HG02870 (cell line): ENCODE data around the gene FAM168A.

Experiments used
- ATAC-seq: cut with Tn5 transposase; IDR thresholded peaks from one replicate; pipeline ENCODE4 v1.9.1; 2021; ENCODE audit warnings: mild to moderate bottlenecking, moderate library complexity; ENCODE audit not compliant: unreplicated experiment

Gene FAM168A

DNA sequence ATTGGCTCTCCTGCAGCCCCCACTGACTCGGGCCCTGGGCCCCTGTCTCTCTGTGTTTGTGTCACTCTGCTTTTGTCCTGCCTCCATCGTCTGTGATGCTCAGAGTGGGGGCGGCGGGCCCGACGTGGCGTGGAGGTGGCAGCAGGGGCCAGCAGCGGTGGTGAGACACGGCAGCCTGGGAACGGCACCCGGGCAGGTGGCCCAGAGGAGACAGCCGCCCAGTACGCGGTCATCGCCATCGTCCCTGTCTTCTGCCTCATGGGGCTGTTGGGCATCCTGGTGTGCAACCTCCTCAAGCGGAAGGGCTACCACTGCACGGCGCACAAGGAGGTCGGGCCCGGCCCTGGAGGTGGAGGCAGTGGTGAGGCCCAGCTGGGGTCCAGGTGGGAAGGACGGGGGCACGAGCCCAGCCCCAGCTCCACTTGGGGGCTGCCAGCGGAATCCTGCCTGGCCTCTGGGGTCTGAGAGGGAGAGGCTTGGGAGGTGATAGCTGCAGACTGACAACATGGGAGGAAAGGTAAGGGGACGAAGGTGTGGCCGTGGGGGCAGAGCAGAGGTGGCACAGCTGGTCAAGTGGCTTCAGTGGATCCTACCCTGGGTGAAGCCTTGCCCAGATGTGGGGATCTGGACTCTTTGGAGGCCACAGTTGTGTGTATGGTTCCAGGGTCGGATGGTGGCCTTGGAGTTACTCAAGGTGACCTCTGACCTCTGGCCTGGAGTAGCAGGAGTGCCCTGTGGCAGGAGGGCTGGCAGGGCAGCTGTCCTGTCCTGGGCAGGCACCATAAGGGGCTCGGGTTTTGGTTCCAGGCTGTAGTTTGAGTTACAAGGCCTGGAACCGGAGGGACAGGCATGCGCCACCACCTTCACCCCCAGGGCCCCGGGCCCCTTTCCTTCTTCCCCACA, 205.6 kb downstream of the FAM168A start:
- ATAC-seq: no peak

DNA sequence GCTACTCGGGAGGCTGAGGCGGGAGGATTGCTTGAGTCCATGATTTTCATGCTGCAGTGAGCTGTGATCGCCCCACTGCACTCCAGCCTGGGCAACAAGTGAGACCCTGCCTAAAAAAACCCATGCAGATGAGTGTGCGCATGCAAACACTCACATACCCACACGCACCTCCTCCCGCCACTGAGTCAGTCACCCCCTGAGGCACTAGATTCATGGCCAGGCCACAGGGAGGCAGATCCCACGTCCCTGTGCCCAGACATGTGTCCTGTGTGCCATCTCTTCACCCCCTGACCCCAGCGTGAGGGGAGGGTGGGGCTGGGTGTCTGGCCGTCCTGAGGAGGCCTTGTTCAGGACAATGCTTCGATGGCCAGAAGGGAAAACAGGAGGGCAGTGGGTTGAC, 206.2 kb downstream of the FAM168A start:
- ATAC-seq: no peak

DNA sequence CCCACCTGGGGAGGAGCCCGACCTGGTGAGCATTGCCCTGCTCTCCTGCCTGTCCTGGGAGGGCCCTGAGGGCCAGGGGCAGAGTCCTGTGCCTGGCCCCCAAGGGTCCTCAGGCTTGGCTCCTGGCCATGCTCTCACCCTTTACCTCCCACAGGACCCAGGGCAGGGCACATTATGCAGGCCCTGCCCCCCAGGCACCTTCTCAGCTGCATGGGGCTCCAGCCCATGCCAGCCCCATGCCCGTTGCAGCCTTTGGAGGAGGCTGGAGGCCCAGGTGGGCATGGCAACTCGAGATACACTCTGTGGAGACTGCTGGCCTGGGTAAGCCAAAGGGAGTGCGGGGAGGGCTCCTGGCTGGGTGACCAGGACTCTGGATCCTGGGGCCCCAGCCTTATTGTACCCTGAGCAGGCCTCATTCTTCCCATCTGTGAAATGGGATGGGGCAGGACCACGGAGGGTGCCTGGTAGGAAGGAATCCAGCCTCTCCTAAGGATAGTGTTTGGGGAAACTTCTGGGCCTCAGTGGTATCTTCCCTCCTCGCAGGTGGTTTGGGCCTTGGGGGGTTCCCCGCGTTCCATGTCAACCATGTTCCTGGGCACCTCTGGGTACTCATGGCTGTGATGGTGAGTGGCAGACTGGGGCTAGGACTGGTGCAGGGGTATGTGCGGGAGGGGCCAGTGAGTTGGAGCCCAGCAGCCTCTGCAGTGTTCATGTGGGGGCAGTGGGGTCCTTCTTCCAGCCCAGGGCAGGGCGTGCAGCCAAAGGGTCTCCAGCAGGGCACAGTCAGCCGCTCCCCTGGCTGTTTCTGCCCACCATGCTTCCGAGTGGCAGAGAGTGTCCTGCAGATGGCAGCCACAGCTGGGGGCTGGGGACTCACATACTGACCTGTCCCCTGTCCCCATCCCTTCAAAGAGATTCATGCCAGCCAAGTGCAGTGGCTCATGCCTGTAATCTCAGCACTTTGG, 207.0 kb downstream of the FAM168A start:
- ATAC-seq: no peak

- no peak for ATAC-seq
Observed at GRCh38 chr11:73389916-73390315, 208.0 kb downstream of the FAM168A start.

- ATAC-seq: no peak
Observed at GRCh38 chr11:73389134-73389525, 208.8 kb downstream of the FAM168A start.

GRCh38 chr11:73388265-73389133, 209.4 kb downstream of the FAM168A start:
- no peak for ATAC-seq

DNA sequence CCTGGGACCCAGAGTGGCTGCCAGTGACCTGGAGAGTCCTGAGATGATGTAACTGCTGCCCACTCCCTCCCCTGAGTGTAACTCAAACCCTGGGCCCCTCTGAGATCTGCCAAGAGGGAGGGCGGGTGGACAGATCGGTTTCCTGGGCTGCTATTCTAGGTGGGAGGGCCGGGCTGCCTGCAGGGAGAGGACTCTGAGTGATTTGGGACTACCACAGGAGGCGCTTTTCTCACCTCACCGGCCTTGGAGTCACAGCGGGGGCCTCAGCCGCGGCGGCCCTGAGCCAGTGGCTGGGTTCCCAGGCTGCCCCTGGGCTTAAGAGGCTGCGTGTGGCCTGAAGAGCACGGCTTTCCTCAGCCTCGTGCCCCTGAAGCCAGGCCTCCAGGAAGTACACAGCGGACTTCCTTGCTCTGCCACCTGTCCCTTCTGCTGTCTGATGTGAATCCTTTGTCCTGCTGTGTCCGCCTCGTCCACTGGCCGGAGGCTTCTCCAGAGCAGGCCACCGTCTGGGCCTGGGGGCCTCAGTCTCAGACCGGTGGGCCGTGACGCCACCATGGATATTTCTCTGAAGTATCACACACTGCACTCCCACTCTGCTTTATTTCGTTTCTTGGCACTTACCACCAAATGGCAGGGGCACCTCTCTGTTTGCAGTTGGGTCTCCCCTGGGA, 210.2 kb downstream of the FAM168A start:
- ATAC-seq: no peak

DNA sequence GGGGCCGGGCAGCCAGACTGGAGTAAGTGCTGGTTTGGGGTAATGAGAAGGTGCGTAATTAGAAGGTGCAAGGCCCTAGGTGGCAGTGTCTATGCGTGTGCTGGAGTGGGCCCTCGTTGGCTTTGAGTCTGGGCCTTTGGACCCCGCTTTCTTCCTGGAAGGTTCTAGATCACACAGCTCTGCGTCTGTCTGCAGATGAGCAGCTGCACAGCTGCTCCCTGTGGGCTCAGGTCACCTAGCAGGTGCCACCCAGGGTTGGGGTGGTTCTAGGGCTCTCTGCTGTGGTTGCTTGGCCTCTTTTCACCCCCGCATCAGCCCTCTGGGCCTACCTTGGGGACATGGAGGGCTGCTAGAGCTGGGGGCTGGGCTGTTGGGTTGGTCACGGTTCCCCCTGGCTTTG, 211.4 kb downstream of the FAM168A start:
- no peak for ATAC-seq

DNA sequence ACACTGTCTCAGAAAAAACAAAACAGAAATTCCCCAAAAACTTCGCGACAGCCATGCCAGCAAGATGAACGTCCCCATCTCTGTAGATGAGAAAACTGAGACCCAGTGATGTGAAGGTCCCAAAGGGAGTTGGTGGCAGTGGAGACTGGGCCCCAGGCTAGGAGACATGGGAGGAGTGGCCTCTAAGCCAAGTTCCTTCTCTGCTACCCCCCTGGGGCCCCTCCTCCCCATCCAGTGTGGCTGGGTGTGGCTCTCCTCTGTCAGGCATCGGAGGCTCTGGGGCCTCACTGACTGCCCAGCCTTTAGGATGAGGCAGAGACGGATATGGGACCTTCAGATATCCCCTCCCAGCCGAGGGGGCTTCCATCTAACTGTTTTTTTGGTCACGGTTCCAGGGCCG, 211.9 kb downstream of the FAM168A start:
- no peak for ATAC-seq

DNA sequence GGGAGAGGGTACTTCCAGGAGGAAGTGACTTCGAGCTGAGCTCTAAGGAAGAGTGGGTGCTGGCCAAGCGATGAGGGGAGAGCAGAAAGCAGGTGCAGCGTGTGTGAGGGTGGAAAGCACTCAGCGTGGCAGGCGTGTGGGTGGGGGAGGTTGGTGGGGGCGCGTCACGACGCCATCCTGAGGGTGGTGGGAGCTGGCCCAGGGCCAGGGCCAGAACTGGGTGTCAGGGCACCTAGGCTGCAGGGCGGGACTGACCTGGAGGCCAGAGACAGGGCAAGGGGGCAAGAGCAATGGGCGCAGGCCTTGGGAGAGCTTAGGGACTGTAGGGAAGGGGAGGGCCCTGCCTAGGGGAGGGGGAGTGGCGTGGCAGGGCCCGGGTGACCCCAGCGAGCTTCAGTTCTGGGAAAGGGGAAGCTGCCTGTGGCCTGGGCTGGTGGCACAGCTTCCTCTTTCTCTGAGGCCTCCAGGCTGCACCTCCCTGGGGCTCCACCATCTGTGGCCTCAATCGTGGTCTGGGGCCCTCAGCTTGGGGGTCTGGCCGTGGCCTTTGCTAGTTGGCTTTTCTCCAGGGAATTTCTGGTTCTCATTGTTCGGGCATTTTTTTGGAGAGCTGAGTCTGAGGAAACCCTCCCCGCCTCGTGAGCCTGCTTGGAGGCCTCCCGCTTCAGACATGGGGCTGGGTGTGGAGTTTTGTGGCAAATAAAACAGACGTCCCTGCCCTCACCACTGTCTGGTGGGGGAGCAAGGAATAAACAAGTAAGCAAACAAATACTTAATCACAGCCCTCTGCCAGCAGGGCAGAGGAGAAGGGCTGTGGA, 212.8 kb downstream of the FAM168A start:
- ATAC-seq: no peak

DNA sequence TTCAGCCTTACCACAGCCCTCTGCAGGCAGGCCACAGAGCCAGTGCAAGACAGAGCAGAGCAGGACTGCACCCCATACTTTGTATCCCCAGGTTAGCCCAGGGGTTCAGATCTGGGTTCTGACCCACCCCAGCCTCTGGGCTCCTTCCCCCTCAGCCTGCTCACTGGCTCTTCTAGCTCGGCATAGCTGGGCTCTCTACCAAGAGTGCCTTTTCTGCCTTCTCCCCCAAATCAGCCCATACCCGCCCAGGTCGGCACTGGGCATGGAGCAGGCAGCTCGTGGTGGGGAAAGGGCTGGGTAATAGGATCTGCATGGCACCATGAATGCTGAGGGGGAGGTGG, 213.4 kb downstream of the FAM168A start:
- ATAC-seq: no peak

DNA sequence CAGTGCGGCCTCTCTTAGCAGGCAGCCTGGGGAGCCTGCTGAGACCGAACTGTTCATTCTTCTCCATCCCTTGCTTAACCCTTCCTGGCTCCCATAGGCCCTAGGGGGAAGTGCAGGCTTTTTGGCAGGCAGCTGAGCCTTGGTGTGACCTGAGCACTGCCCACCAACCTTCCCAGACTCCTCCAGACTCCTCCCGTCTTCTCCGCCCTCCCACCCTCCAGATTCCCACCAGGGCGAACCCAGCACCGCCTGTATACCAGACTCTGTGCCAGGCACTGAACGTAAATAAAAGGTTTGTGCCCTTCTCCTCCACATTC, 213.8 kb downstream of the FAM168A start:
- ATAC-seq: no peak

DNA sequence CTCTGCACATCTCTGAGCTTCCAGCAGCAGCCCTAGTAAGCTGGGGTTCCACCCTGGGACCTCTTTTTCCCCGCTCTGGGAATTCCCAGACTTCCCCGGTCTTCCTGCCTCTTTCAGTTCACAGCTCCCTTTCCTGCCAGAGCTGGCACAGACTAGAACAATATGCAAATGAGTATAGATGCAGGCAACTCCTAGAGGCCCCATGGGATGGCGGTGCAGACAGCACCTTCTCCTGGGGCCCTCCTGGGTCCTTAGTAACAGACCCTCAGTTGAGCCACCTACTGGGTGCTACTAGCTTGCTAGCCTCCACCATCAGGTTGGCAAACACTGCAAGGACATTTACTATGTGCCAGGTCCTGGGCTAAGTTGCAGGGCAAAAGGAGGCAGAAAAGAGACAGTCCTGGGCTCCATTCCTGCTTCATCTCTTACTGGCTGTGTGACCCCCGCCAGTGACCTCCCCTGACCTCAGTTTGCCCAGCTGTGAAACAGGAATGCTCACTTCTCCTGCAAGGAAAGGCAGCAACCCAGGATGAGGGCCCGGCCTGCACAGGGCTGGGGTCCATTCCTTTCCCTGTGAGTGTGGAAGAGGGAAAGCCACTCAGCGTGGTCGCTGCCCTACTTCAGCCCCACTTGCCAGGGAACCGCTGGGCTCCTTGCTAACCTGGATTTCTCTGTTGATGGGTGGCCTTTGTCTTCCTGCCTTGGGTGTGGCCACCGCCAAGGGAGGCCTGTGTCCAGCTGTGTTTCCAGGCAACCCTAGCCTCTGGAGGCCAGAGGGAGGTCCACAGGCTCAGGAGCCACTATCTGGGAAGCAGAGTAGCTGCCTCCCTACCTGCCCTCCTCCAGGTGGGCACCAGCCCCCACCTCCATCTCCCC, 214.4 kb downstream of the FAM168A start:
- ATAC-seq: no peak

DNA sequence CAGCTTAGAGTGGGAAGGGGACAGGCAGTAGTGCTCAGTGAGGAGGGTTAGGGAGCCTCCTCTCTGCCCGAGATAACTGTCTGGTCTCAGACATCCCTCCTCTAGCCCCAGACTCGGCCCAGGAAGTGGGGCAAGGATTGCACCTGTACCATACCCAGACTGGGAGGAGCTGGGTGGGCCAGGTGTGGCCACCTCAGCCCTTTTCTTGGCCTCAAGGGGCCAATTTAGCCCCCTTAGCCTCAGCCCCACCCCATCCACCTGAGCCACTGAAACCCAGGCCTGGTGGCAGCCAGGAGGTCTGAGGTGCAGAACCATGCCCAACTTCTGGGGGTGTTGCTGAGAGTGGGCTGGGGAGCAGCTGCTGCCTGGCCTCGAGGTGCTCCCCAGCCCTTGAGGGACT, 215.2 kb downstream of the FAM168A start:
- no peak for ATAC-seq

DNA sequence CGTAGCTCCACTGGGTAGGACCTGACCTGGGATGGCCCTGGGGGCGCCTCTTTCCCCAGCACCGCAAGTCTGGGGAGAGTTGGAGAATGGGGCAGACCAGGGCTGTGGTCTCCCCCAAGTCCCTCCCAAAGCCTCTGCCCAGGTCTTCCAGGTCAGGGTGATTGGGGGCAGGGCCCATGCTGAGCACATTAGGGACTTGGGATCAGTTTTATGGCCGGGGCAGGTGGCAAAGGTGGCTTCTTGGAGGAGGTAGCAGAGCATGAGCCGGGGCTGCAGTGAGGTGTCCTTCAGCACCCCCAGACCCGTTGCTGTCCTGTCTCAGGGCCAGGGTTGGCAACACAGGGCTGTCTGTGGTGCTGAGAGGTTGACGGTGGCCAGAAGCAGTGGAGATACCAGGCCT, 215.7 kb downstream of the FAM168A start:
- no peak for ATAC-seq

DNA sequence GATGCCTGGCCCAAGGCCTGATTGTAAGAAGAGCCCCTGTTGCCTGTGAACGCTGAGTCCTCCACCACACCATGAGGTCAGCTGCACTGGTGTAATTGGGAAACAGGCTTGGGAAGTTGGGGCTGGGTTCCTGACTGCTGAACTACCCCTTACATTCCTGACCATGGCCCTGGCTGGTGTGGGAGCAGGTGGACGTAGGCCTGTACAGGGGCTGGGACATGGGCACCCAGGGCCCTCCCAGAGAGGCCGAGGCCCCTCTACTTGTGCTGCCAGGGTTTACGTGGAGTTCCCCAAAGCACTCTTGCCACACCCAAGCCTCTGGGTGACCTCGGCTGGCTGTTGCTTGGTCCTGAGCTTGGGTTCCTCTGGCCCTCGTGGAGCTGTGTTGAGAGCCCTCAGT, 216.3 kb downstream of the FAM168A start:
- ATAC-seq: no peak

- ATAC-seq: no peak
Observed at GRCh38 chr11:73380897-73381410, 217.0 kb downstream of the FAM168A start.

- no peak for ATAC-seq
Observed at GRCh38 chr11:73380331-73380730, 217.6 kb downstream of the FAM168A start.
